ENCODE results near the gene MPC1. TPM values are rescaled to one million over a fixed set of nuclear protein-coding genes. Genes with fewer than 3 reads are reported as not detected.
A peak's percentile ranks its signal among the peaks of the same experiment; 100 is the strongest.

Gene MPC1
- total RNA-seq, 1 donor from 2014 or later = 32.0 TPM

GRCh38 chr6:166379800-166380199 lies 2.9 kb downstream of the MPC1 start:
- Mint-ChIP-seq H3K36me3 (ENCODE audit: low read depth) (no peaks in the 10 kb centered on the region), H3K9me3 (no peaks in the 10 kb centered on the region), H3K27me3 (ENCODE audit: low read depth) (no peaks in the 10 kb centered on the region), H3K4me3 (no peak overlapping the region), H3K4me1 (peaks cover 17% of the 10 kb centered on the region), H3K27ac (ENCODE audit: unreplicated experiment) (no peak overlapping the region)
- TF ChIP-seq, protein P1, sequence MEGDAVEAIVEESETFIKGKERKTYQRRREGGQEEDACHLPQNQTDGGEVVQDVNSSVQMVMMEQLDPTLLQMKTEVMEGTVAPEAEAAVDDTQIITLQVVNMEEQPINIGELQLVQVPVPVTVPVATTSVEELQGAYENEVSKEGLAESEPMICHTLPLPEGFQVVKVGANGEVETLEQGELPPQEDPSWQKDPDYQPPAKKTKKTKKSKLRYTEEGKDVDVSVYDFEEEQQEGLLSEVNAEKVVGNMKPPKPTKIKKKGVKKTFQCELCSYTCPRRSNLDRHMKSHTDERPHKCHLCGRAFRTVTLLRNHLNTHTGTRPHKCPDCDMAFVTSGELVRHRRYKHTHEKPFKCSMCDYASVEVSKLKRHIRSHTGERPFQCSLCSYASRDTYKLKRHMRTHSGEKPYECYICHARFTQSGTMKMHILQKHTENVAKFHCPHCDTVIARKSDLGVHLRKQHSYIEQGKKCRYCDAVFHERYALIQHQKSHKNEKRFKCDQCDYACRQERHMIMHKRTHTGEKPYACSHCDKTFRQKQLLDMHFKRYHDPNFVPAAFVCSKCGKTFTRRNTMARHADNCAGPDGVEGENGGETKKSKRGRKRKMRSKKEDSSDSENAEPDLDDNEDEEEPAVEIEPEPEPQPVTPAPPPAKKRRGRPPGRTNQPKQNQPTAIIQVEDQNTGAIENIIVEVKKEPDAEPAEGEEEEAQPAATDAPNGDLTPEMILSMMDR (conservative IDR thresholded peaks at IDR 0.05) = no peak
- DNase-seq (ENCODE audit: low read depth, low spot score) = no peak

DNA sequence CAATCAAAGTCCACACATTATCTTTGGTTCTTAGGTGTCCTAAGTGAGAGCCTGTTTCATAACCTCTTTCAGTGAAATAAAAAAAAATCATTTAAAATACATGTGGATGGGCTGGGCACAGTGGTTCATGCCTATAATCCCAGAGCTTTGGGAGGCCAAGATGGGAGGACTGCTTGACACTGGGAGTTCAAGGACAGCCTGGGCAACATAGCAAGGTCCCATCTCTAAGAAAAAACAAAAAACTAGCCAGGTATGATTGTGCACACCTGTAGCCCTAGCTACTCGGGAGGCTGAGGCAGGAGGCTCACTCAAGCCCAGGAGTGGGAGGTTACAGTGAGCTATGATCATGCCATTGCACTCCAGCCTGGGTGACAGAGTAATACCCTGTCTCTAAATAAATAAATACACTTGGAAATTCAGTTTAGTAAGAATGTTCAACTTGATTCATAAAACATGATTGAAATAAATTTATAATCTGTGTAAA lies 3.6 kb downstream of the MPC1 start:
- TF ChIP-seq, protein P1 (conservative IDR thresholded peaks at IDR 0.05) = no peak
- H3K27ac Mint-ChIP-seq (ENCODE audit: unreplicated experiment) = no peak overlapping the region
- H3K9me3 Mint-ChIP-seq = no peaks in the 10 kb centered on the region
- H3K4me3 Mint-ChIP-seq = no peak overlapping the region
- peaks cover 13% of the 10 kb centered on the region for H3K4me1 Mint-ChIP-seq
- no peaks in the 10 kb centered on the region for H3K27me3 Mint-ChIP-seq (ENCODE audit: low read depth)
- H3K36me3 Mint-ChIP-seq (ENCODE audit: low read depth) = no peaks in the 10 kb centered on the region
- no peak for DNase-seq (ENCODE audit: low read depth, low spot score)

GRCh38 chr6:166377721-166378120 lies 5.0 kb downstream of the MPC1 start:
- Mint-ChIP-seq H3K4me3 (peak overlapping the region; percentile 7), H3K27me3 (ENCODE audit: low read depth) (no peaks in the 10 kb centered on the region), H3K27ac (ENCODE audit: unreplicated experiment) (no peak overlapping the region), H3K9me3 (no peaks in the 10 kb centered on the region), H3K36me3 (ENCODE audit: low read depth) (no peaks in the 10 kb centered on the region), H3K4me1 (peaks cover 8% of the 10 kb centered on the region)
- no peak for DNase-seq (ENCODE audit: low read depth, low spot score)
- TF ChIP-seq, protein P1 (conservative IDR thresholded peaks at IDR 0.05) = no peak

- H3K27me3 Mint-ChIP-seq (ENCODE audit: low read depth) = no peaks in the 10 kb centered on the region
- H3K36me3 Mint-ChIP-seq (ENCODE audit: low read depth) = no peaks in the 10 kb centered on the region
Measured at GRCh38 chr6:166375013-166375412, 7.7 kb downstream of the MPC1 start.

GRCh38 chr6:166370489-166370888 lies 12.3 kb downstream of the MPC1 start:
- H3K9me3 Mint-ChIP-seq = no peaks in the 10 kb centered on the region
- no peak overlapping the region for H3K4me3 Mint-ChIP-seq
- H3K27ac Mint-ChIP-seq (ENCODE audit: unreplicated experiment) = no peak overlapping the region
- H3K36me3 Mint-ChIP-seq (ENCODE audit: low read depth) = no peaks in the 10 kb centered on the region
- H3K4me1 Mint-ChIP-seq = peaks cover 19% of the 10 kb centered on the region
- TF ChIP-seq, protein P1 (conservative IDR thresholded peaks at IDR 0.05) = no peak
- DNase-seq (ENCODE audit: low read depth, low spot score) = no peak
- H3K27me3 Mint-ChIP-seq (ENCODE audit: low read depth) = no peaks in the 10 kb centered on the region

More at GRCh38 chr6:166375013-166375412, 7.7 kb downstream of the MPC1 start:
- no peaks in the 10 kb centered on the region for H3K9me3 Mint-ChIP-seq
- no peak overlapping the region for H3K27ac Mint-ChIP-seq (ENCODE audit: unreplicated experiment)
- H3K4me1 Mint-ChIP-seq = peaks cover under 1% of the 10 kb centered on the region
- TF ChIP-seq, protein P1 (conservative IDR thresholded peaks at IDR 0.05) = no peak
- no peak for DNase-seq (ENCODE audit: low read depth, low spot score)
- no peak overlapping the region for H3K4me3 Mint-ChIP-seq
